Panc1 (cell line): ENCODE data around the gene PCDH1.

Experiments
- CTCF ChIP-seq: fragments of 450-650 bp; IDR thresholded peaks from 2 replicates; pipeline ENCODE4 v1.5.1; 2017; ENCODE audit warnings: mild to moderate bottlenecking
- POLR2AphosphoS5 ChIP-seq: IDR thresholded peaks from 2 replicates; pipeline ENCODE4 v1.6.1; 2012; ENCODE audit warnings: mild to moderate bottlenecking, low read depth, low read length, moderate library complexity
- TCF7L2 ChIP-seq: IDR thresholded peaks from 2 replicates; pipeline ENCODE4 v1.6.1; 2011; ENCODE audit warnings: mild to moderate bottlenecking, low read depth, low read length, inconsistent platforms
- TF ChIP-seq, protein P1 (sequence below), 2 experiments: IDR thresholded peaks; 2 replicates each; pipeline ENCODE4 v1.6.1; 2011 to 2012; ENCODE audit warnings: low read depth in 2 of 2, control low read depth in 1 of 2, low read length in 1 of 2, mild to moderate bottlenecking in 1 of 2, moderate library complexity in 1 of 2; ENCODE audit not compliant: insufficient read depth in 1 of 2

DNA sequence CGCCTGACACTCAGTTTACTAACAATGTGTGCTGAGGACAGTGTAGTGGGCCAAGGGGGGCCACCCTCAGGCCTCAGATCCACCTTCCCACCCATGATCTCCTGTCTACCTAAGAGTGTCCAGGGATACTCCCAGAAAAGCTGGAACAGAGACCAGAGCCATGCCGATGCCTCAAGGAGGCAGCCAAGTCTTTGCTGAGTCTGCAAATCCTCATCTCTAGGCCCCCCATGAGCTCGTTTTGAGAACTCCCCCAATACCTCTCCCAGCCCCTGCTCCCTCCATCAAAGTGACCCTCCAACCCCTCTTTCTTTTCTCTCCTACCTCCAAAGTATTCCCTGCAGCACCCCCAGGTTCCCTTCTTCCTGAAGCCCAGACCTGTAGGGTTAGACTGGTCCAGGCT, 53.5 kb downstream of the PCDH1 start:
- TF ChIP-seq, protein P1, sequence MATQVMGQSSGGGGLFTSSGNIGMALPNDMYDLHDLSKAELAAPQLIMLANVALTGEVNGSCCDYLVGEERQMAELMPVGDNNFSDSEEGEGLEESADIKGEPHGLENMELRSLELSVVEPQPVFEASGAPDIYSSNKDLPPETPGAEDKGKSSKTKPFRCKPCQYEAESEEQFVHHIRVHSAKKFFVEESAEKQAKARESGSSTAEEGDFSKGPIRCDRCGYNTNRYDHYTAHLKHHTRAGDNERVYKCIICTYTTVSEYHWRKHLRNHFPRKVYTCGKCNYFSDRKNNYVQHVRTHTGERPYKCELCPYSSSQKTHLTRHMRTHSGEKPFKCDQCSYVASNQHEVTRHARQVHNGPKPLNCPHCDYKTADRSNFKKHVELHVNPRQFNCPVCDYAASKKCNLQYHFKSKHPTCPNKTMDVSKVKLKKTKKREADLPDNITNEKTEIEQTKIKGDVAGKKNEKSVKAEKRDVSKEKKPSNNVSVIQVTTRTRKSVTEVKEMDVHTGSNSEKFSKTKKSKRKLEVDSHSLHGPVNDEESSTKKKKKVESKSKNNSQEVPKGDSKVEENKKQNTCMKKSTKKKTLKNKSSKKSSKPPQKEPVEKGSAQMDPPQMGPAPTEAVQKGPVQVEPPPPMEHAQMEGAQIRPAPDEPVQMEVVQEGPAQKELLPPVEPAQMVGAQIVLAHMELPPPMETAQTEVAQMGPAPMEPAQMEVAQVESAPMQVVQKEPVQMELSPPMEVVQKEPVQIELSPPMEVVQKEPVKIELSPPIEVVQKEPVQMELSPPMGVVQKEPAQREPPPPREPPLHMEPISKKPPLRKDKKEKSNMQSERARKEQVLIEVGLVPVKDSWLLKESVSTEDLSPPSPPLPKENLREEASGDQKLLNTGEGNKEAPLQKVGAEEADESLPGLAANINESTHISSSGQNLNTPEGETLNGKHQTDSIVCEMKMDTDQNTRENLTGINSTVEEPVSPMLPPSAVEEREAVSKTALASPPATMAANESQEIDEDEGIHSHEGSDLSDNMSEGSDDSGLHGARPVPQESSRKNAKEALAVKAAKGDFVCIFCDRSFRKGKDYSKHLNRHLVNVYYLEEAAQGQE (IDR thresholded peaks at IDR 0.05; ENCODE audit: insufficient read depth in 1 of 2, low read depth in 2 of 2, low read length in 1 of 2) = no peak
- TF ChIP-seq CTCF = no peak
- TF ChIP-seq POLR2AphosphoS5 = no peak
- no peak for TF ChIP-seq TCF7L2
